ENCODE measurements around the gene RPS21. TPM values are rescaled to one million over a fixed set of nuclear protein-coding genes. Genes with fewer than 3 reads are reported as not detected.
A peak's percentile ranks its signal among the peaks of the same experiment; 100 is the strongest.

The RPS21 gene
- total and polyA plus RNA-seq, 2 of the 13 experiments (the other 11 are each of a cell fraction or from before 2014, with no cell fraction given) = 2,647 to 11,063 TPM

GRCh38 chr20:62386383-62387218 is at the start of gene RPS21 (continued):
- TF ChIP-seq, protein P1, sequence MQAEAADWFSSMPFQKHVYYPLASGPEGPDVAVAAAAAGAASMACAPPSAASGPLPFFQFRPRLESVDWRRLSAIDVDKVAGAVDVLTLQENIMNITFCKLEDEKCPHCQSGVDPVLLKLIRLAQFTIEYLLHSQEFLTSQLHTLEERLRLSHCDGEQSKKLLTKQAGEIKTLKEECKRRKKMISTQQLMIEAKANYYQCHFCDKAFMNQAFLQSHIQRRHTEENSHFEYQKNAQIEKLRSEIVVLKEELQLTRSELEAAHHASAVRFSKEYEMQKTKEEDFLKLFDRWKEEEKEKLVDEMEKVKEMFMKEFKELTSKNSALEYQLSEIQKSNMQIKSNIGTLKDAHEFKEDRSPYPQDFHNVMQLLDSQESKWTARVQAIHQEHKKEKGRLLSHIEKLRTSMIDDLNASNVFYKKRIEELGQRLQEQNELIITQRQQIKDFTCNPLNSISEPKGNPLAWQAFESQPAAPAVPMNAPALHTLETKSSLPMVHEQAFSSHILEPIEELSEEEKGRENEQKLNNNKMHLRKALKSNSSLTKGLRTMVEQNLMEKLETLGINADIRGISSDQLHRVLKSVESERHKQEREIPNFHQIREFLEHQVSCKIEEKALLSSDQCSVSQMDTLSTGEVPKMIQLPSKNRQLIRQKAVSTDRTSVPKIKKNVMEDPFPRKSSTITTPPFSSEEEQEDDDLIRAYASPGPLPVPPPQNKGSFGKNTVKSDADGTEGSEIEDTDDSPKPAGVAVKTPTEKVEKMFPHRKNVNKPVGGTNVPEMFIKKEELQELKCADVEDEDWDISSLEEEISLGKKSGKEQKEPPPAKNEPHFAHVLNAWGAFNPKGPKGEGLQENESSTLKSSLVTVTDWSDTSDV (CRISPR knock-in tag; IDR thresholded peaks at IDR 0.05) = no peak; the same call in 1 of the 2 replicates
- TF ChIP-seq PTBP1 (IDR thresholded peaks at IDR 0.05; ENCODE audit: low read depth, low read length, poor library complexity, severe bottlenecking) (no peak), MED13 (CRISPR knock-in tag; IDR thresholded peaks at IDR 0.05) (peak; percentile 80), IKZF4 (CRISPR knock-in tag; IDR thresholded peaks at IDR 0.05; ENCODE audit: borderline replicate concordance, low read depth, not compliant biosample characterization) (peak; percentile 57), TBP (CRISPR knock-in tag; IDR thresholded peaks at IDR 0.05) (peak; percentile 61; the same call in 1 of the 2 replicates), NR2F6 (IDR thresholded peaks at IDR 0.05) (no peak), NR2F6 (CRISPR knock-in tag; IDR thresholded peaks at IDR 0.05) (peak; percentile 72), CEBPB (IDR thresholded peaks at IDR 0.05; ENCODE audit: borderline replicate concordance, low read depth, low read length) (no peak), RFXANK (CRISPR knock-in tag; IDR thresholded peaks at IDR 0.05) (peak; percentile 95), ZFP36 (IDR thresholded peaks at IDR 0.05; ENCODE audit: borderline replicate concordance, low read depth, low read length, partially characterized antibody) (no peak), ZNF724P (CRISPR knock-in tag; IDR thresholded peaks at IDR 0.05; ENCODE audit: borderline replicate concordance) (no peak; the same call in 1 of the 2 replicates), ZFY (CRISPR knock-in tag; IDR thresholded peaks at IDR 0.05) (peak; percentile 84), ZNF503 (CRISPR knock-in tag; IDR thresholded peaks at IDR 0.05) (peak; percentile 56; the same call in 1 of the 2 replicates)
- TF ChIP-seq, protein P2, sequence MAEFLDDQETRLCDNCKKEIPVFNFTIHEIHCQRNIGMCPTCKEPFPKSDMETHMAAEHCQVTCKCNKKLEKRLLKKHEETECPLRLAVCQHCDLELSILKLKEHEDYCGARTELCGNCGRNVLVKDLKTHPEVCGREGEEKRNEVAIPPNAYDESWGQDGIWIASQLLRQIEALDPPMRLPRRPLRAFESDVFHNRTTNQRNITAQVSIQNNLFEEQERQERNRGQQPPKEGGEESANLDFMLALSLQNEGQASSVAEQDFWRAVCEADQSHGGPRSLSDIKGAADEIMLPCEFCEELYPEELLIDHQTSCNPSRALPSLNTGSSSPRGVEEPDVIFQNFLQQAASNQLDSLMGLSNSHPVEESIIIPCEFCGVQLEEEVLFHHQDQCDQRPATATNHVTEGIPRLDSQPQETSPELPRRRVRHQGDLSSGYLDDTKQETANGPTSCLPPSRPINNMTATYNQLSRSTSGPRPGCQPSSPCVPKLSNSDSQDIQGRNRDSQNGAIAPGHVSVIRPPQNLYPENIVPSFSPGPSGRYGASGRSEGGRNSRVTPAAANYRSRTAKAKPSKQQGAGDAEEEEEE (CRISPR knock-in tag; IDR thresholded peaks at IDR 0.05; ENCODE audit: borderline replicate concordance) = no peak; the same call in 1 of the 2 replicates
- TF ChIP-seq, protein P3, sequence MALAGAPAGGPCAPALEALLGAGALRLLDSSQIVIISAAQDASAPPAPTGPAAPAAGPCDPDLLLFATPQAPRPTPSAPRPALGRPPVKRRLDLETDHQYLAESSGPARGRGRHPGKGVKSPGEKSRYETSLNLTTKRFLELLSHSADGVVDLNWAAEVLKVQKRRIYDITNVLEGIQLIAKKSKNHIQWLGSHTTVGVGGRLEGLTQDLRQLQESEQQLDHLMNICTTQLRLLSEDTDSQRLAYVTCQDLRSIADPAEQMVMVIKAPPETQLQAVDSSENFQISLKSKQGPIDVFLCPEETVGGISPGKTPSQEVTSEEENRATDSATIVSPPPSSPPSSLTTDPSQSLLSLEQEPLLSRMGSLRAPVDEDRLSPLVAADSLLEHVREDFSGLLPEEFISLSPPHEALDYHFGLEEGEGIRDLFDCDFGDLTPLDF (CRISPR knock-in tag; IDR thresholded peaks at IDR 0.05) = peak; percentile 81

All from HepG2 (cell line).